Measurements from ENCODE around the gene RABL6.
"Not testable (repeated sequence)": the region's sequence is repeated elsewhere in the genome, so short reads cannot be mapped to it uniquely, and the experiment has no call there.

The RABL6 gene

GRCh38 chr9:136807281-136808074 lies at the start of gene RABL6:
Gene RABL6, plus strand, starts transcription at chr9:136807948. Its CDS starts 249 bp downstream, at chr9:136808197.
- peak; percentile 30 to 32 for DNase-seq (ENCODE audit: low read depth in 2 of 2)

GRCh38 chr9:136759001-136759400 lies 48.7 kb upstream of the RABL6 start:
- DNase-seq (ENCODE audit: low read depth in 2 of 2): no peak

GRCh38 chr9:136759436-136760325 lies 48.1 kb upstream of the RABL6 start:
- no peak for DNase-seq (ENCODE audit: low read depth in 2 of 2)

GRCh38 chr9:136760424-136760823 lies 47.3 kb upstream of the RABL6 start:
- DNase-seq (ENCODE audit: low read depth in 2 of 2): no peak

GRCh38 chr9:136760834-136761544 lies 46.8 kb upstream of the RABL6 start:
- peak; percentile 10 to 11 for DNase-seq (ENCODE audit: low read depth in 2 of 2)

GRCh38 chr9:136761545-136761981 lies 46.2 kb upstream of the RABL6 start:
- DNase-seq (ENCODE audit: low read depth in 2 of 2): no peak

- DNase-seq (ENCODE audit: low read depth in 2 of 2): no peak
These were observed 45.5 kb upstream of the RABL6 start for GRCh38 chr9:136762221-136762691.

- DNase-seq (ENCODE audit: low read depth in 2 of 2): no peak
These were observed 44.7 kb upstream of the RABL6 start for GRCh38 chr9:136762915-136763648.

GRCh38 chr9:136763649-136764035 lies 44.1 kb upstream of the RABL6 start:
- DNase-seq (ENCODE audit: low read depth in 2 of 2): no peak

- DNase-seq (ENCODE audit: low read depth in 2 of 2): no peak
These were observed 43.4 kb upstream of the RABL6 start, which contains the start of gene LCN15 for GRCh38 chr9:136764301-136764891. Gene LCN15, minus strand, starts transcription at chr9:136764518. Its CDS starts 30 bp downstream, at chr9:136764488.

GRCh38 chr9:136765041-136765440 lies 42.7 kb upstream of the RABL6 start:
- DNase-seq (ENCODE audit: low read depth in 2 of 2): no peak

- DNase-seq (ENCODE audit: low read depth in 2 of 2): not testable (repeated sequence)
These were observed 41.9 kb upstream of the RABL6 start for GRCh38 chr9:136765745-136766409.

GRCh38 chr9:136766410-136767120 lies 41.2 kb upstream of the RABL6 start:
- DNase-seq (ENCODE audit: low read depth in 2 of 2): not testable (repeated sequence)

- DNase-seq (ENCODE audit: low read depth in 2 of 2): no peak
These were observed 38.0 kb upstream of the RABL6 start for GRCh38 chr9:136769710-136770191.

GRCh38 chr9:136771907-136772415 lies 35.8 kb upstream of the RABL6 start:
- DNase-seq (ENCODE audit: low read depth in 2 of 2): no peak

- no peak for DNase-seq (ENCODE audit: low read depth in 2 of 2)
These were observed 34.2 kb upstream of the RABL6 start for GRCh38 chr9:136773386-136774044.

GRCh38 chr9:136774416-136775045 lies 33.2 kb upstream of the RABL6 start:
- DNase-seq (ENCODE audit: low read depth in 2 of 2): no peak

- no peak for DNase-seq (ENCODE audit: low read depth in 2 of 2)
These were observed 32.6 kb upstream of the RABL6 start for GRCh38 chr9:136775191-136775590.

Measured in fibroblast of skin of left quadriceps (primary cell).